ENCODE results near the gene SLC30A3. TPM values are rescaled to one million over a fixed set of nuclear protein-coding genes. Genes with fewer than 3 reads are reported as not detected.

SLC30A3 gene
- total RNA-seq, 1 experiment from 2014 or later: 0.19 TPM

- H3K27ac ChIP-seq (ENCODE audit: low read length): peak overlapping the region; percentile 86
Measured at GRCh38 chr2:27214941-27215340, 47.9 kb downstream of the SLC30A3 start.

DNA sequence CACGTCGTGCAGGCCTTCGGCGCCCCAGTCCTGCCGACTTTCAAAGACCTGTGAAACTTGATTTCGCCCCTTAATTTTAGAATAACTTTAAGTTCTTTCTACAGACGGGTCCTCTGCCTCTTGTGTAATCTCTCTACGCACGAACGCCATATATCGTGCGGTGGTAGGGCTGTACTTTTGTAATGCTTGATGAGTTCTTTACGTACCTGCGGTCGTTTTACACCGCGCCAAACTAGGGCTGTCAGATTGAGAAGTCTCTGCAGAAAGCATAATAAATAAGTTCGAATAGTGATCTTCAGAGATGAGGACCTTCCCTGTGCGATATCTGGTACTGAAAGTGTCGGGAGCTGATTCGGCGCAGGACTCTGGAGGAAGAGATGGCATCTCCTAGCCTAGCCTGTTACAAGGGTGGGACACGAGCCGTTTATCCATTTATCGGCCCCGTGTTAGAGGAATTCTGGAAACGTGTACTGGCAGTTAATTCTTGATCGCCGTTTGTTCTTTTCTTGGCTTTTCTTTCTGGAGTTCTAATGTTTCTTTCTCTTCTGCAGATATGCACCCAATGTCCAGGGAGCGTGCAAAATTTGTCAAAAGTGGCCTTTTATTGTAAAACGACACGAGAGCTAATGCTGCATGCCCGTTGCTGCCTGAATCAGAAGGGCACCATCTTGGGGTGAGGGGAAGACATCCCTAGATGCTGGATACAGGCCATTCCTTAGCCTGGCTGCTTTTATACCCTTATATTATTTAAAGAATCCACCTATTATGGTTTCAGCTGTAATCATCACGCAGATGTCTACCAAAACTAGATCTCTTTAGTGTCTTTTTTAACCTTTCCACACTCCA, 50.0 kb downstream of the SLC30A3 start:
- Histone ChIP-seq H3K79me2 (ENCODE audit: low read length) (peaks cover 39% of the 10 kb centered on the region), H3K27ac (ENCODE audit: low read length) (peak overlapping the region; percentile 86), H3K27me3 (ENCODE audit: low read length) (no peaks in the 10 kb centered on the region), H3K9me2 (replicated peaks; ENCODE audit: insufficient read depth, low read length) (no peaks in the 10 kb centered on the region), H3K4me1 (ENCODE audit: low read length) (peaks cover 60% of the 10 kb centered on the region), H3K4me2 (ENCODE audit: low read depth, low read length, poor library complexity, severe bottlenecking) (peak overlapping the region; percentile 90), H2AFZ (ENCODE audit: low read length) (no peak overlapping the region; the same call in 1 of the 2 replicates), H3K9ac (ENCODE audit: low read length) (peak overlapping the region; percentile 91), H3K36me3 (ENCODE audit: insufficient read depth, low read length) (peaks cover 21% of the 10 kb centered on the region; the same call in 1 of the 2 replicates), H4K20me1 (ENCODE audit: insufficient read depth, low read depth, low read length) (no peaks in the 10 kb centered on the region), H3K9me3 (ENCODE audit: low read length) (no peaks in the 10 kb centered on the region), H3K4me3 (ENCODE audit: low read length) (peak overlapping the region; percentile 89)
- peak; percentile 75 for DNase-seq

More at GRCh38 chr2:27214941-27215340, 47.9 kb downstream of the SLC30A3 start:
- no peak overlapping the region for H2AFZ ChIP-seq (ENCODE audit: low read length)
- peaks cover 47% of the 10 kb centered on the region for H3K79me2 ChIP-seq (ENCODE audit: low read length)
- peaks cover 63% of the 10 kb centered on the region for H3K4me1 ChIP-seq (ENCODE audit: low read length)
- H3K9me2 ChIP-seq (replicated peaks; ENCODE audit: insufficient read depth, low read length): no peaks in the 10 kb centered on the region
- no peak overlapping the region for H3K4me3 ChIP-seq (ENCODE audit: low read length)
- H3K9me3 ChIP-seq (ENCODE audit: low read length): no peaks in the 10 kb centered on the region
- peaks cover 5% of the 10 kb centered on the region; the same call in 1 of the 2 replicates for H4K20me1 ChIP-seq (ENCODE audit: insufficient read depth, low read depth, low read length)
- no peak overlapping the region for H3K9ac ChIP-seq (ENCODE audit: low read length)
- DNase-seq: no peak
- no peaks in the 10 kb centered on the region for H3K27me3 ChIP-seq (ENCODE audit: low read length)
- peaks cover 25% of the 10 kb centered on the region; the same call in 1 of the 2 replicates for H3K36me3 ChIP-seq (ENCODE audit: insufficient read depth, low read length)
- H3K4me2 ChIP-seq (ENCODE audit: low read depth, low read length, poor library complexity, severe bottlenecking): peak overlapping the region; percentile 4

DNA sequence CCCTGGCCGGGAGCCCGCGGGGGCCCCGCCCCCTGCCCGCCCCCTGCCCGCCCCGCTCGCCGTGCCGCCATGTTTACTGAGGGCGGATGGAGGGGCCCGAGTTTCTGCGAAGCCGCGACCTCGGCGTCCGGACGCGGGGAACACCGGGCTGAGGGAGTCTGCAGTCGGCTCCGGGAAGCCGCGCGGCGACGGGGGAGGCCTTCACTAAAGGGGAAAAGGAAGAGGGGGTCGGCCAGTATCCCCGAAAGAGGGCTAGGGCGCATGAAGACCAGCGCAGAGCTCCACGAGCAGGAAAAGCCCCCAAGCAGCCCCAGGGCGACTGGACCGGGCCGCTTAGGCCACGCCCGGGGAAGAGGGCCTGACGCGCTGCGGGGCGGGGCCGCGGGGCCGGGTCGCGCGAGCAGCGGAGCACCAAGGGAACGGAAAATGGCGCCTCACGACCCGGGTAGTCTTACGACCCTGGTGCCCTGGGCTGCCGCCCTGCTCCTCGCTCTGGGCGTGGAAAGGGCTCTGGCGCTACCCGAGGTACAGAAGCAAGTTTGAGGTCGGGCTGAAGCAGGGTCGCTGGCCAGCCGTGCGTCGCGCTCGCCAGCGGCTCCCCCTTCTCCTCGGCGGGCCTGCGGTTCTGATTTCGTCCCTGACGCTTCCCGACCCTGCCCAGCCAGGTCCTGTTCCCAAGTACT, 50.8 kb downstream of the SLC30A3 start, which contains the start of the genes ATRAID and SLC5A6:
TSS of gene ATRAID (plus strand) at position 99 of the 683 bp plus-strand sequence. CDS start at position 427, 328 bp downstream.
TSS of gene SLC5A6 (minus strand) at position 326 of the 683 bp plus-strand sequence. CDS start 4,618 bp downstream, outside the sequence.
- Histone ChIP-seq H3K79me2 (ENCODE audit: low read length) (peaks cover 33% of the 10 kb centered on the region), H3K36me3 (ENCODE audit: insufficient read depth, low read length) (peaks cover 26% of the 10 kb centered on the region; the same call in 1 of the 2 replicates), H3K9me3 (ENCODE audit: low read length) (no peaks in the 10 kb centered on the region), H3K9me2 (replicated peaks; ENCODE audit: insufficient read depth, low read length) (no peaks in the 10 kb centered on the region), H3K27me3 (ENCODE audit: low read length) (no peaks in the 10 kb centered on the region), H3K9ac (ENCODE audit: low read length) (peak within 1 kb of the TSS; percentile 91), H2AFZ (ENCODE audit: low read length) (peak within 1 kb of the TSS; percentile 50; the same call in 1 of the 2 replicates), H3K4me2 (ENCODE audit: low read depth, low read length, poor library complexity, severe bottlenecking) (peak within 1 kb of the TSS; percentile 90), H3K4me1 (ENCODE audit: low read length) (peaks cover 59% of the 10 kb centered on the region), H3K4me3 (ENCODE audit: low read length) (peak within 1 kb of the TSS; percentile 89), H4K20me1 (ENCODE audit: insufficient read depth, low read depth, low read length) (no peaks in the 10 kb centered on the region), H3K27ac (ENCODE audit: low read length) (peak within 1 kb of the TSS; percentile 86)
- DNase-seq: peak; percentile 97

DNA sequence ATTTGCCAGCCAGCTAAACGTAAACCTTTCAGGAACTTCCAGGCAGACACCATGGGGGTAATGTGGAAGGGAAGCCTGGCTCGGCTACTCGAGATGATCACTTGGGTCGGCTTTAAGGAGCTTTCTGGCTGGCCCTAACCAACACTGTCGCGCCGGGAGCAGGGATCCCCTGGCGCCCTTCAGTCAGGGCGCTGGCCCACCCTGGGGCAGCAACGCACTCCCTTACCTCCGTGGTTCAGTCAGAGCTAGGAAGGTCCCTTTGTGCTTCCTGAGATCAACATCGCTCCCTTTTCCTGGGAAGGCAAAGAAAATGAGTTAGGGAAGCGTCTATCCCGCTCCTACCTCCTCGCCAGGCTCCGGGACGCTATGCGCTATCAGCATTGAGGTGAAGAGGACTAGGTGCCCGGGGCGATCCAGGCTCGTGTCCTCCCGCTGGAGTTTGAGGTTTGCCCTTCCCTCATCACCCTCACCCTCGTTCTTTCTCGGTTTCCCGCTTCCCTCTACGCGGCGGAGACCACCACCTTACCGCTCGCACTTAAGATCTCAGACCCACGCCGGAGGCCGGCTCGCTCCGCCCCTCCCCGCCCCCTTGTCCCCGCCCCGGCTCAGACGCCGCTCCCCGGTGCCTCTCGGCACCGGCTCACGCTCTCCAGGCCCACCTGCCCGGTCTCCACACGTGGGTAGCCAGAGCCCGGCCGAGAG, 51.5 kb downstream of the SLC30A3 start:
- H3K4me1 ChIP-seq (ENCODE audit: low read length): peaks cover 52% of the 10 kb centered on the region
- H3K79me2 ChIP-seq (ENCODE audit: low read length): peaks cover 33% of the 10 kb centered on the region
- peak overlapping the region; percentile 90 for H3K4me2 ChIP-seq (ENCODE audit: low read depth, low read length, poor library complexity, severe bottlenecking)
- peak overlapping the region; percentile 46 for H3K27ac ChIP-seq (ENCODE audit: low read length)
- H3K9ac ChIP-seq (ENCODE audit: low read length): peak overlapping the region; percentile 91
- H3K4me3 ChIP-seq (ENCODE audit: low read length): peak overlapping the region; percentile 89
- H3K9me2 ChIP-seq (replicated peaks; ENCODE audit: insufficient read depth, low read length): no peaks in the 10 kb centered on the region
- peaks cover 23% of the 10 kb centered on the region; the same call in 1 of the 2 replicates for H3K36me3 ChIP-seq (ENCODE audit: insufficient read depth, low read length)
- H3K9me3 ChIP-seq (ENCODE audit: low read length): no peaks in the 10 kb centered on the region
- no peaks in the 10 kb centered on the region for H4K20me1 ChIP-seq (ENCODE audit: insufficient read depth, low read depth, low read length)
- peak overlapping the region; percentile 36; the same call in 1 of the 2 replicates for H2AFZ ChIP-seq (ENCODE audit: low read length)
- DNase-seq: no peak
- H3K27me3 ChIP-seq (ENCODE audit: low read length): no peaks in the 10 kb centered on the region

- no peaks in the 10 kb centered on the region for H3K27me3 ChIP-seq (ENCODE audit: low read length)
- H3K79me2 ChIP-seq (ENCODE audit: low read length): peaks cover 33% of the 10 kb centered on the region
- H3K27ac ChIP-seq (ENCODE audit: low read length): peak overlapping the region; percentile 21; the same call in 1 of the 2 replicates
- peak overlapping the region; percentile 36 for H3K9ac ChIP-seq (ENCODE audit: low read length)
- peak overlapping the region; percentile 29; the same call in 1 of the 2 replicates for H3K4me3 ChIP-seq (ENCODE audit: low read length)
- peaks cover 42% of the 10 kb centered on the region for H3K4me1 ChIP-seq (ENCODE audit: low read length)
- H4K20me1 ChIP-seq (ENCODE audit: insufficient read depth, low read depth, low read length): no peaks in the 10 kb centered on the region
- no peaks in the 10 kb centered on the region for H3K9me2 ChIP-seq (replicated peaks; ENCODE audit: insufficient read depth, low read length)
- H3K4me2 ChIP-seq (ENCODE audit: low read depth, low read length, poor library complexity, severe bottlenecking): peak overlapping the region; percentile 40
- no peaks in the 10 kb centered on the region for H3K9me3 ChIP-seq (ENCODE audit: low read length)
- H2AFZ ChIP-seq (ENCODE audit: low read length): no peak overlapping the region
- peaks cover 16% of the 10 kb centered on the region; the same call in 1 of the 2 replicates for H3K36me3 ChIP-seq (ENCODE audit: insufficient read depth, low read length)
- no peak for DNase-seq
Measured at GRCh38 chr2:27209621-27210401, 53.0 kb downstream of the SLC30A3 start.

GRCh38 chr2:27208486-27209050, 54.3 kb downstream of the SLC30A3 start:
- no peak for DNase-seq
- H3K79me2 ChIP-seq (ENCODE audit: low read length): peaks cover 31% of the 10 kb centered on the region

GRCh38 chr2:27206346-27206745, 56.5 kb downstream of the SLC30A3 start:
- DNase-seq: no peak
- Histone ChIP-seq H3K9me3 (ENCODE audit: low read length) (no peaks in the 10 kb centered on the region), H3K4me2 (ENCODE audit: low read depth, low read length, poor library complexity, severe bottlenecking) (no peak overlapping the region), H3K4me1 (ENCODE audit: low read length) (peaks cover 24% of the 10 kb centered on the region), H3K4me3 (ENCODE audit: low read length) (no peak overlapping the region), H2AFZ (ENCODE audit: low read length) (no peak overlapping the region), H4K20me1 (ENCODE audit: insufficient read depth, low read depth, low read length) (no peaks in the 10 kb centered on the region), H3K36me3 (ENCODE audit: insufficient read depth, low read length) (peaks cover 17% of the 10 kb centered on the region; the same call in 1 of the 2 replicates), H3K9ac (ENCODE audit: low read length) (no peak overlapping the region), H3K27me3 (ENCODE audit: low read length) (no peaks in the 10 kb centered on the region), H3K9me2 (replicated peaks; ENCODE audit: insufficient read depth, low read length) (no peaks in the 10 kb centered on the region), H3K27ac (ENCODE audit: low read length) (no peak overlapping the region), H3K79me2 (ENCODE audit: low read length) (peaks cover 16% of the 10 kb centered on the region)

More at GRCh38 chr2:27208486-27209050, 54.3 kb downstream of the SLC30A3 start:
- H3K4me2 ChIP-seq (ENCODE audit: low read depth, low read length, poor library complexity, severe bottlenecking): no peak overlapping the region
- no peak overlapping the region for H3K27ac ChIP-seq (ENCODE audit: low read length)
- no peak overlapping the region for H3K4me3 ChIP-seq (ENCODE audit: low read length)
- H3K9me2 ChIP-seq (replicated peaks; ENCODE audit: insufficient read depth, low read length): no peaks in the 10 kb centered on the region
- H3K9ac ChIP-seq (ENCODE audit: low read length): no peak overlapping the region
- H2AFZ ChIP-seq (ENCODE audit: low read length): no peak overlapping the region
- H4K20me1 ChIP-seq (ENCODE audit: insufficient read depth, low read depth, low read length): no peaks in the 10 kb centered on the region
- peaks cover 29% of the 10 kb centered on the region for H3K4me1 ChIP-seq (ENCODE audit: low read length)
- H3K9me3 ChIP-seq (ENCODE audit: low read length): no peaks in the 10 kb centered on the region
- H3K27me3 ChIP-seq (ENCODE audit: low read length): no peaks in the 10 kb centered on the region
- peaks cover 11% of the 10 kb centered on the region; the same call in 1 of the 2 replicates for H3K36me3 ChIP-seq (ENCODE audit: insufficient read depth, low read length)

Measured in Karpas-422 (cell line).